OCI-LY1 (cell line): Measurements from ENCODE around the gene SERPINA1.

Source experiments
- H2AFZ ChIP-seq: fragments of 200-600 bp; sonication (generic), shearing (Covaris generic); 2 replicates; pipeline ENCODE4 v1.6.0; 2014; ENCODE audit warnings: antibody characterized with exemption, mild to moderate bottlenecking, low read length
- H3F3A ChIP-seq: fragments of 200-600 bp; sonication (generic), shearing (Covaris generic); 2 replicates; pipeline ENCODE4 v1.6.0; 2014; ENCODE audit warnings: mild to moderate bottlenecking, antibody characterized with exemption, low read length, moderate library complexity; ENCODE audit not compliant: insufficient read depth
- H3K27ac ChIP-seq: fragments of 200-600 bp; sonication (generic); 2 replicates; pipeline ENCODE4 v1.5.1; 2014; ENCODE audit warnings: low read length, mixed run types, mild to moderate bottlenecking, low read depth; ENCODE audit not compliant: poor library complexity, severe bottlenecking
- H3K27me3 ChIP-seq: fragments of 200-600 bp; sonication (generic); 2 replicates; pipeline ENCODE4 v1.6.0; 2014; ENCODE audit warnings: antibody characterized with exemption, mild to moderate bottlenecking, low read length, moderate library complexity; ENCODE audit not compliant: insufficient read depth
- H3K36me3 ChIP-seq: fragments of 200-600 bp; sonication (generic); 2 replicates; pipeline ENCODE4 v1.6.1; 2014; ENCODE audit warnings: mild to moderate bottlenecking, antibody characterized with exemption, low read length, moderate library complexity, mixed read lengths; ENCODE audit not compliant: insufficient read depth
- H3K4me1 ChIP-seq: fragments of 200-600 bp; sonication (generic); 2 replicates; pipeline ENCODE4 v1.5.1; 2014; ENCODE audit warnings: mild to moderate bottlenecking, low read length, moderate library complexity; ENCODE audit not compliant: insufficient read depth, severe bottlenecking
- H3K4me2 ChIP-seq: fragments of 200-600 bp; sonication (generic), shearing (Covaris generic); 2 replicates; pipeline ENCODE4 v1.6.1; 2014; ENCODE audit warnings: low read length
- H3K4me3 ChIP-seq: fragments of 200-600 bp; sonication (generic); 2 replicates; pipeline ENCODE4 v1.5.1; 2014; ENCODE audit warnings: low read length, low read depth, mild to moderate bottlenecking, mixed read lengths; ENCODE audit not compliant: poor library complexity, severe bottlenecking
- H3K79me2 ChIP-seq: fragments of 200-600 bp; shearing (Covaris generic); 2 replicates; pipeline ENCODE4 v1.6.1; 2016; ENCODE audit warnings: mixed run types, low read length, mixed read lengths; ENCODE audit not compliant: insufficient read depth
- H3K9ac ChIP-seq: fragments of 200-600 bp; sonication (generic), shearing (Covaris generic); 2 replicates; pipeline ENCODE4 v1.6.1; 2014; ENCODE audit warnings: mild to moderate bottlenecking, low read length, mixed read lengths
- H3K9me2 ChIP-seq: fragments of 200-600 bp; sonication (generic), shearing (Covaris generic); 2 replicates; pipeline ENCODE4 v1.6.1; 2014; ENCODE audit warnings: low read depth, mild to moderate bottlenecking, low read length, mixed read lengths
- H3K9me3 ChIP-seq: fragments of 200-600 bp; shearing (Covaris generic); 2 replicates; pipeline ENCODE4 v1.6.1; 2014; ENCODE audit warnings: low read length, mixed read lengths
- H4K20me1 ChIP-seq: fragments of 200-600 bp; sonication (generic), shearing (Covaris generic); 2 replicates; pipeline ENCODE4 v1.6.0; 2016; ENCODE audit warnings: mild to moderate bottlenecking, low read length; ENCODE audit not compliant: insufficient read depth
- EZH2 ChIP-seq: fragments of 200-600 bp; sonication (generic), shearing (Covaris generic); IDR thresholded peaks from 2 replicates; pipeline ENCODE4 v1.8.0; 2017; ENCODE audit warnings: borderline replicate concordance, mixed run types, mild to moderate bottlenecking, antibody characterized with exemption, low read length, moderate library complexity, mixed read lengths
- TF ChIP-seq, protein P1 (sequence below): fragments of 200-600 bp; sonication (generic), shearing (Covaris generic); IDR thresholded peaks from 2 replicates; pipeline ENCODE4 v1.5.1; 2017; ENCODE audit warnings: mild to moderate bottlenecking, antibody characterized with exemption, low read length, moderate library complexity, mixed read lengths

SERPINA1 gene

DNA sequence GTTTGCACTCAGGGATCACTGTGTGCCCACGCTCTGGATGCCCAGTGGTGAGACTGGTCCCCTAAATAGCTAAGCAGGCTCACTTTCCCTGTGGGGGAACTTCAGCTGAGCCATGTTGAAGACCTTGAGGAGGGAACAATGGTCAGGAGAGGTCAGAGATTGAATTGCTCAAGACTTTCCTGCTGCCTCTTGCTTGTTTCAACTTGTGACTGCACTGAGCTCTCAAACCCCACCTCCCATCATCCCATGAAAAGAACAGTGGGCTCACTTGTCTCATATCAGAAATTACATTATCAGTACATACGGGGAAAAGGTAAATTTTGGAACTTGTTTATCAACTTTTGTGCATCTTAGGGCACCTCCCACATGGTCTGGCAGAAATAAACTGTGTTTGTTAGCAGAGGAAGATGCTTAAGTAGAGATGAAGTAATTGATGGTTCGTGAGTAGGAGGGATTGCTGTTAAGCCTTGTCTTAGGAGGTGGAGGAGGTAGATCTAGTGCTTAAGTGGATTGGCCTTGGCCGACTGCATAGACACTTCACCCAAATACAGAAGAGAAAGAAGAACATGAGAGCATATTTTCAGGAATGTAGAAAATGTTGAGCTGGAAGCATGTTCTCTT is 15.0 kb upstream of the SERPINA1 start:
- H3K4me2 ChIP-seq, result no peak overlapping the region
- no peaks in the 10 kb centered on the region for H3K9me3 ChIP-seq

DNA sequence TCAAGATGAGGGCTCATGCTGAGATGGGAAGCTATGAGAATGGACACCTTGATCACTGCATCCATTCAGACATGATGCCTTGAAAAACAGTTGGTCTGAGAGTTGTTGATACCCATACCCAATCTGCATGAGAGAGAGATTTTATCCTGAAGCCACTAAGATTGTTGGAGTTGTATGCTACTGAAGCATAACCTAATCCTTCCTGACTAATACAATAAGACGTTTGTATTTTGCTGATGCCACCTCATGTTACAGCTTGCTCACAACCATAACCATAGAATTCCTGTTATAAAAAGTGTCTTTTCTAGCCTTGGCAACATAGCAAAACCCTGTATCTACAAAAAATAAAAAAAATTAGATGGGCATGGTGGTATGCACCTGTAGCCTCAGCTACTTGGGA is 12.7 kb upstream of the SERPINA1 start:
- no peak overlapping the region for H3K27ac ChIP-seq
- no peaks in the 10 kb centered on the region; the same call in 1 of the 2 replicates for H3K27me3 ChIP-seq
- no peaks in the 10 kb centered on the region for H3K36me3 ChIP-seq
- H3K4me2 ChIP-seq, result no peak overlapping the region
- no peak overlapping the region for H3K4me3 ChIP-seq
- no peaks in the 10 kb centered on the region for H3K4me1 ChIP-seq
- no peaks in the 10 kb centered on the region for H3K9me2 ChIP-seq
- no peak overlapping the region for H2AFZ ChIP-seq
- TF ChIP-seq EZH2, result no peak
- TF ChIP-seq, protein P1, sequence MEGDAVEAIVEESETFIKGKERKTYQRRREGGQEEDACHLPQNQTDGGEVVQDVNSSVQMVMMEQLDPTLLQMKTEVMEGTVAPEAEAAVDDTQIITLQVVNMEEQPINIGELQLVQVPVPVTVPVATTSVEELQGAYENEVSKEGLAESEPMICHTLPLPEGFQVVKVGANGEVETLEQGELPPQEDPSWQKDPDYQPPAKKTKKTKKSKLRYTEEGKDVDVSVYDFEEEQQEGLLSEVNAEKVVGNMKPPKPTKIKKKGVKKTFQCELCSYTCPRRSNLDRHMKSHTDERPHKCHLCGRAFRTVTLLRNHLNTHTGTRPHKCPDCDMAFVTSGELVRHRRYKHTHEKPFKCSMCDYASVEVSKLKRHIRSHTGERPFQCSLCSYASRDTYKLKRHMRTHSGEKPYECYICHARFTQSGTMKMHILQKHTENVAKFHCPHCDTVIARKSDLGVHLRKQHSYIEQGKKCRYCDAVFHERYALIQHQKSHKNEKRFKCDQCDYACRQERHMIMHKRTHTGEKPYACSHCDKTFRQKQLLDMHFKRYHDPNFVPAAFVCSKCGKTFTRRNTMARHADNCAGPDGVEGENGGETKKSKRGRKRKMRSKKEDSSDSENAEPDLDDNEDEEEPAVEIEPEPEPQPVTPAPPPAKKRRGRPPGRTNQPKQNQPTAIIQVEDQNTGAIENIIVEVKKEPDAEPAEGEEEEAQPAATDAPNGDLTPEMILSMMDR, result no peak
- H4K20me1 ChIP-seq, result no peaks in the 10 kb centered on the region
- H3K9ac ChIP-seq, result no peak overlapping the region
- H3K79me2 ChIP-seq, result no peaks in the 10 kb centered on the region
- H3K9me3 ChIP-seq, result no peaks in the 10 kb centered on the region
- no peaks in the 10 kb centered on the region for H3F3A ChIP-seq

More for the DNA sequence above, 15.0 kb upstream of the SERPINA1 start:
- Histone ChIP-seq H4K20me1 (no peaks in the 10 kb centered on the region), H3F3A (no peaks in the 10 kb centered on the region), H3K4me1 (no peaks in the 10 kb centered on the region), H3K36me3 (no peaks in the 10 kb centered on the region), H3K9ac (no peak overlapping the region), H3K4me3 (no peak overlapping the region), H3K9me2 (no peaks in the 10 kb centered on the region), H3K27ac (no peak overlapping the region), H3K27me3 (no peaks in the 10 kb centered on the region), H2AFZ (no peak overlapping the region), H3K79me2 (no peaks in the 10 kb centered on the region)
- TF ChIP-seq EZH2, result no peak
- TF ChIP-seq, protein P1, result no peak

DNA sequence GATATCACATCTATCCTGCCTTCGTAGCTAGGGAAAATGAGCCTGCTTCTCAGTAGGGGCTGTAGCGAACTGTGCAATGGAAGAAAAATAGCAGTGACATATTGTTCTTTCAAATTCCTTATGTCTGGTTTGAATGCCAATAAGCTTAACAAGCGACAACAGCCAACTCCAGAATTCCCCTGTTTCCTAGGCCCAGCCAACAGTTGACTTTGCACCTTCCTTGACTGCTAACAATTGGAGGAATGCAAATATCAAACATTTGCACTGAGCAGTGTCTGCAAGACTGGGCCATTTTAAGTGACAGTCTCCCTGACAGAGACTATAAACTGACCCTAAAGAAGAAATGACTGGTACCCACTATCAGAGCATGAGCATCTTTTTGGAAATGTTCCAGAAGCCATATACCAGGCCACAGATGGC is 12.0 kb upstream of the SERPINA1 start:
- no peak overlapping the region for H3K27ac ChIP-seq

More for the DNA sequence above, 12.0 kb upstream of the SERPINA1 start:
- H3K4me1 ChIP-seq, result no peaks in the 10 kb centered on the region
- no peaks in the 10 kb centered on the region for H3K79me2 ChIP-seq
- H4K20me1 ChIP-seq, result no peaks in the 10 kb centered on the region
- no peak overlapping the region for H3K4me2 ChIP-seq
- H3F3A ChIP-seq, result no peaks in the 10 kb centered on the region
- H3K36me3 ChIP-seq, result no peaks in the 10 kb centered on the region
- no peak overlapping the region for H2AFZ ChIP-seq
- H3K9ac ChIP-seq, result no peak overlapping the region
- no peaks in the 10 kb centered on the region for H3K9me2 ChIP-seq
- H3K9me3 ChIP-seq, result no peaks in the 10 kb centered on the region
- no peak overlapping the region for H3K4me3 ChIP-seq
- TF ChIP-seq, protein P1, result no peak
- no peak for TF ChIP-seq EZH2
- H3K27me3 ChIP-seq, result no peaks in the 10 kb centered on the region; the same call in 1 of the 2 replicates
